Measurements from ENCODE around the gene PIK3C2A. TPM values are rescaled to one million over a fixed set of nuclear protein-coding genes. Genes with fewer than 3 reads are reported as not detected.

The PIK3C2A gene
- polyA plus RNA-seq, 3 donors: 5.3 to 9.3 (median 6.0) TPM

DNA sequence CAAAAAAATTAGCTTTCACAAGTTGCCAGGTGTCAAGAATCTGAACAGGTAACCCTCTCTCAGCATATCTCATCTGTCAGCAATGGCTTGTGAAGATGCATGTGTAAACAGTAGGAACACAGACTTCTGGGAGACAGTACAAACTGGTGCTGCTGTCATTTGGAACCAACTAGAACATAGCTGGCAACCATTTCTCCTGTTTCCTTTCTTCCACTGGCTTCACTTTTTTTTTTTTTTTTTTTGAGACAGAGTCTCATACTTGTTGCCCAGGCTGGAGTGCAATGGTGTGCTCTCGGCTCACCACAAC lies 2.1 kb upstream of the PIK3C2A start:
- peaks cover 29% of the 10 kb centered on the region for H3K79me2 ChIP-seq (ENCODE audit: insufficient read depth, low read length)
- peak overlapping the region in 1 of 2 donors; percentile 85 for H3K27ac ChIP-seq (ENCODE audit: low read depth in 1 of 2, low read length in 2 of 2)
- Mint-ChIP-seq H3K4me3 (no peak overlapping the region), H3K27ac (peak overlapping the region; percentile 90 to 99 (median 97)), H3K27me3 (ENCODE audit: low read depth in 3 of 3) (peaks cover 0 to 5% (median 2%) of the 10 kb centered on the region in 3 donors), H3K9me3 (peaks cover 0 to 7% (median 5%) of the 10 kb centered on the region in 7 donors), H3K36me3 (peaks cover 0 to 2% of the 10 kb centered on the region in 2 donors), H3K4me1 (peaks cover 49% of the 10 kb centered on the region)
- H4K20me1 ChIP-seq (ENCODE audit: insufficient read depth, low read length): peaks cover 3% of the 10 kb centered on the region
- no peaks in the 10 kb centered on the region for H3K27me3 ChIP-seq (ENCODE audit: control insufficient read depth in 2 of 2, insufficient read depth in 2 of 2, low read length in 2 of 2)
- intact Hi-C loops (cut with micrococcal nuclease): loop anchor here (2.0 to 10.0 kb wide), 5 partner anchors 67 to 145 kb away; partner anchors contain the start of genes NUCB2 (in 2 of the 2), RPS13 (in 2 of the 2) and NCR3LG1 (in 1 of the 2)
- H3K4me3 ChIP-seq (replicated peaks in 1 of 3; ENCODE audit: low read depth in 2 of 3, low read length in 3 of 3): peak overlapping the region in 1 of 3 experiments; percentile 84
- H2AFZ ChIP-seq (ENCODE audit: insufficient read depth, low read depth, low read length, poor library complexity, severe bottlenecking): no peak overlapping the region
- no peak overlapping the region for H3K9ac ChIP-seq (ENCODE audit: insufficient read depth, low read length, poor library complexity, severe bottlenecking)
- no CpG with 5 or more reads among the region's 1 CpG for WGBS (ENCODE audit: insufficient coverage)
- TF ChIP-seq, protein P1, sequence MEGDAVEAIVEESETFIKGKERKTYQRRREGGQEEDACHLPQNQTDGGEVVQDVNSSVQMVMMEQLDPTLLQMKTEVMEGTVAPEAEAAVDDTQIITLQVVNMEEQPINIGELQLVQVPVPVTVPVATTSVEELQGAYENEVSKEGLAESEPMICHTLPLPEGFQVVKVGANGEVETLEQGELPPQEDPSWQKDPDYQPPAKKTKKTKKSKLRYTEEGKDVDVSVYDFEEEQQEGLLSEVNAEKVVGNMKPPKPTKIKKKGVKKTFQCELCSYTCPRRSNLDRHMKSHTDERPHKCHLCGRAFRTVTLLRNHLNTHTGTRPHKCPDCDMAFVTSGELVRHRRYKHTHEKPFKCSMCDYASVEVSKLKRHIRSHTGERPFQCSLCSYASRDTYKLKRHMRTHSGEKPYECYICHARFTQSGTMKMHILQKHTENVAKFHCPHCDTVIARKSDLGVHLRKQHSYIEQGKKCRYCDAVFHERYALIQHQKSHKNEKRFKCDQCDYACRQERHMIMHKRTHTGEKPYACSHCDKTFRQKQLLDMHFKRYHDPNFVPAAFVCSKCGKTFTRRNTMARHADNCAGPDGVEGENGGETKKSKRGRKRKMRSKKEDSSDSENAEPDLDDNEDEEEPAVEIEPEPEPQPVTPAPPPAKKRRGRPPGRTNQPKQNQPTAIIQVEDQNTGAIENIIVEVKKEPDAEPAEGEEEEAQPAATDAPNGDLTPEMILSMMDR (IDR thresholded peaks at IDR 0.05): no peak
- peaks cover 0 to 5% of the 10 kb centered on the region in 2 donors for H3K9me3 ChIP-seq (replicated peaks in 1 of 2; ENCODE audit: control insufficient read depth in 1 of 2, insufficient read depth in 1 of 2, low read length in 2 of 2)
- peak overlapping the region; percentile 85 for H3K4me2 ChIP-seq (replicated peaks; ENCODE audit: extremely low read depth, low read length, poor library complexity, severe bottlenecking)
- DNase-seq: no peak
- H3K4me1 ChIP-seq (ENCODE audit: control insufficient read depth in 1 of 2, insufficient read depth in 2 of 2, low read length in 2 of 2): peaks cover 47 to 52% of the 10 kb centered on the region in 2 donors
- no peaks in the 10 kb centered on the region for H3K36me3 ChIP-seq (replicated peaks in 1 of 2; ENCODE audit: control insufficient read depth in 1 of 2, insufficient read depth in 2 of 2, low read length in 2 of 2)

DNA sequence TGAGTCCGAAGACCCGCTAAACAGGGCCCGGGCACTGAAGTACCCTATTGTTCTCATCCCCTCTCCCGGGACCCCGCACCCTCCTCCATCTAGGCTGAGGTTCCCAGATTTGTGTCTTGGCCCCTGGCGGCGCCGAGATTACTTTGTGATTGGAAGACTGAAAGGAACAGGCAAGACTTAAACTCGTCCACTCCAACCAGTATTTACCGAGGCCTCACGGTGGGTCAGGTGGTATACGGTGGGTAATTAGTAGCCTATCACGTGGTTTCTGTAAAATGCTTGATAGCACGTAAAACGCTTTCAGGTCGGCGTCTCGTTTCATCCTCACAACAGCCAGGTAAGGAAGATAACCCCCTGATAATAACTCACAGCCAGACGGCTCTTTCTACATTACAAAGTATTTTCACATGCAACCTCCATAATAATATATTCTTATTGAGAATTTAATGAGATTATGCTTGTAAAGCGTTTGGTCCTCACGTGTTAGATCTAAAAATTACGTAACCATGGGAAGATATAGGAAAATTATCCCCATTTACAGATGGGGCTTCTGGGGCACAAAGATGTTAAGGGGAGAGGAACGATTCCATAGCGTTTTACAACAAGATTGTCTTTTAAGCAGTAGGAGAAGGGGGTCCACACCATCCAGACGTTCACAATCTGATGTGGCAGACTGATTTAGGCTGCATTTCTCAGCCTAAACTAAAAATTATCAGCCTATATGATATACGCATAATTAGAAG lies 642 bp upstream of the PIK3C2A start:
- Histone ChIP-seq H3K4me3 (replicated peaks in 1 of 3; ENCODE audit: low read depth in 2 of 3, low read length in 3 of 3) (peak overlapping the region; percentile 84 to 90 (median 90)), H3K9ac (ENCODE audit: insufficient read depth, low read length, poor library complexity, severe bottlenecking) (peak overlapping the region; percentile 93), H3K79me2 (ENCODE audit: insufficient read depth, low read length) (peaks cover 44% of the 10 kb centered on the region), H3K4me1 (ENCODE audit: control insufficient read depth in 1 of 2, insufficient read depth in 2 of 2, low read length in 2 of 2) (peaks cover 47 to 52% of the 10 kb centered on the region in 2 donors), H3K27ac (ENCODE audit: low read depth in 1 of 2, low read length in 2 of 2) (peak overlapping the region; percentile 85 to 86), H4K20me1 (ENCODE audit: insufficient read depth, low read length) (peaks cover 10% of the 10 kb centered on the region), H3K36me3 (replicated peaks in 1 of 2; ENCODE audit: control insufficient read depth in 1 of 2, insufficient read depth in 2 of 2, low read length in 2 of 2) (no peaks in the 10 kb centered on the region), H3K9me3 (replicated peaks in 1 of 2; ENCODE audit: control insufficient read depth in 1 of 2, insufficient read depth in 1 of 2, low read length in 2 of 2) (no peaks in the 10 kb centered on the region), H3K27me3 (ENCODE audit: control insufficient read depth in 2 of 2, insufficient read depth in 2 of 2, low read length in 2 of 2) (no peaks in the 10 kb centered on the region), H3K4me2 (replicated peaks; ENCODE audit: extremely low read depth, low read length, poor library complexity, severe bottlenecking) (peak overlapping the region; percentile 85), H2AFZ (ENCODE audit: insufficient read depth, low read depth, low read length, poor library complexity, severe bottlenecking) (peak overlapping the region; percentile 91)
- peak in 2 of 3 donors; percentile 11 to 49 for DNase-seq
- WGBS (ENCODE audit: insufficient coverage): 0% methylated on average over 1 of the region's 26 CpGs
- TF ChIP-seq, protein P1 (IDR thresholded peaks at IDR 0.05): no peak
- no peaks in the 10 kb centered on the region for H3K9me3 Mint-ChIP-seq
- peaks cover 5 to 8% of the 10 kb centered on the region in 2 donors for H3K36me3 Mint-ChIP-seq
- intact Hi-C loops (cut with micrococcal nuclease): loop anchor here (5.0 kb wide), 3 partner anchors 69 to 131 kb away; partner anchors contain the start of genes NUCB2 (in 1 of the 2) and RPS13 (in 1 of the 2)
- peak overlapping the region; percentile 96 to 98 for H3K4me3 Mint-ChIP-seq
- H3K4me1 Mint-ChIP-seq: peaks cover 49% of the 10 kb centered on the region
- peaks cover 0 to 3% (median 2%) of the 10 kb centered on the region in 3 donors for H3K27me3 Mint-ChIP-seq (ENCODE audit: low read depth in 3 of 3)
- peak overlapping the region; percentile 90 to 99 (median 98) for H3K27ac Mint-ChIP-seq
